HepG2 (cell line): ENCODE data around the gene RAP2A. TPM values are rescaled to one million over a fixed set of nuclear protein-coding genes. Genes with fewer than 3 reads are reported as not detected.

Experiments
- AHR ChIP-seq: IDR thresholded peaks from 2 replicates; pipeline ENCODE4 v1.6.1; 2018; ENCODE audit warnings: missing genetic modification reagents, missing compliant biosample characterization
- ARNT ChIP-seq: fragments of 450-650 bp; IDR thresholded peaks from 2 replicates; pipeline ENCODE4 v1.6.1; 2017
- HOMEZ ChIP-seq: IDR thresholded peaks from 2 replicates; pipeline ENCODE4 v1.6.1; 2016; ENCODE audit warnings: low read depth
- KDM4B ChIP-seq: sonication (generic); formaldehyde crosslinking; IDR thresholded peaks from 2 replicates; pipeline ENCODE4 v1.4.0; 2020; ENCODE audit warnings: missing genetic modification reagents
- KLF13 ChIP-seq: sonication (generic); formaldehyde crosslinking; IDR thresholded peaks from 2 replicates; pipeline ENCODE4 v1.4.0; 2020; ENCODE audit warnings: mild to moderate bottlenecking, missing genetic modification reagents
- PCBP2 ChIP-seq: fragments of 200-400 bp; formaldehyde crosslinking; optimal IDR thresholded peaks from 2 replicates; pipeline ENCODE3; 2018; ENCODE audit warnings: low read length, low read depth; ENCODE audit not compliant: poor library complexity, severe bottlenecking
- RBFOX2 ChIP-seq: fragments of 200-400 bp; formaldehyde crosslinking; IDR thresholded peaks from 2 replicates; pipeline ENCODE4 v1.6.1; 2017; ENCODE audit warnings: low read depth, mild to moderate bottlenecking, low read length
- SP4 ChIP-seq: sonication (generic); formaldehyde crosslinking; IDR thresholded peaks from 2 replicates; pipeline ENCODE4 v1.8.1; 2023; ENCODE audit warnings: mild to moderate bottlenecking, missing genetic modification reagents
- TSC22D2 ChIP-seq: sonication (generic); formaldehyde crosslinking; IDR thresholded peaks from 2 replicates; pipeline ENCODE4 v1.5.1; 2020; ENCODE audit warnings: missing genetic modification reagents, mild to moderate bottlenecking, borderline replicate concordance
- ZBTB49 ChIP-seq: sonication (generic); formaldehyde crosslinking; IDR thresholded peaks from 2 replicates; pipeline ENCODE4 v1.4.0; 2020; ENCODE audit warnings: missing genetic modification reagents, borderline replicate concordance
- ZFP37 ChIP-seq: sonication (generic); formaldehyde crosslinking; IDR thresholded peaks from 2 replicates; pipeline ENCODE4 v1.4.0; 2020; ENCODE audit warnings: missing genetic modification reagents, borderline replicate concordance
- ZNF20 ChIP-seq: sonication (generic); formaldehyde crosslinking; IDR thresholded peaks from 2 replicates; pipeline ENCODE4 v1.4.0; 2020; ENCODE audit warnings: mild to moderate bottlenecking, moderate library complexity, missing genetic modification reagents
- ZNF350 ChIP-seq: sonication (generic); formaldehyde crosslinking; IDR thresholded peaks from 2 replicates; pipeline ENCODE4 v1.4.0; 2020; ENCODE audit warnings: mild to moderate bottlenecking, low read depth, missing genetic modification reagents, borderline replicate concordance
- ZNF414 ChIP-seq: sonication (generic); formaldehyde crosslinking; IDR thresholded peaks from 2 replicates; pipeline ENCODE4 v1.5.0; 2020; ENCODE audit warnings: missing genetic modification reagents
- ZNF530 ChIP-seq: sonication (generic); formaldehyde crosslinking; IDR thresholded peaks from 2 replicates; pipeline ENCODE4 v1.5.0; 2020; ENCODE audit warnings: low read depth, mild to moderate bottlenecking, missing genetic modification reagents
- ZNF746 ChIP-seq: sonication (generic); formaldehyde crosslinking; IDR thresholded peaks from 2 replicates; pipeline ENCODE4 v1.8.0; 2022; ENCODE audit warnings: mild to moderate bottlenecking, missing genetic modification reagents
- polyA plus RNA-seq, 8 experiments: library from polyadenylated mRNA; depleted of rRNA in 3 of 8; stranded (reverse) in 7 of 8; unstranded in 1 of 8; fragments of >200 nt; fragmentation: Illumina TruSeq in 4 of 8; extraction: Trizol in 4 of 8; gene quantifications; 2 replicates each; pipeline versions ENCODE4 v1.2.1 to v1.2.3, GENCODE V29; 2011 to 2016; ENCODE audit warnings: low read depth in 4 of 8, missing spikeins in 1 of 8, mixed read lengths in 1 of 8; ENCODE audit not compliant: insufficient read depth in 1 of 8
- total RNA-seq, 5 experiments: library from RNA; depleted of rRNA; stranded (reverse); fragments of >200 nt; fragmentation: Illumina TruSeq; extraction: Trizol; gene quantifications; 2 replicates each; pipeline ENCODE4 v1.2.3, GENCODE V29; 2016; ENCODE audit warnings: low read depth in 1 of 5
- TF ChIP-seq, protein P1 (sequence below), 2 experiments: sonication (generic) in 1 of 2; formaldehyde crosslinking in 1 of 2; IDR thresholded peaks; 2 replicates each; pipeline versions ENCODE4 v1.4.0 to v1.6.1; 2016 to 2020; ENCODE audit warnings: borderline replicate concordance in 1 of 2, low read depth in 1 of 2, mild to moderate bottlenecking in 1 of 2, missing genetic modification reagents in 1 of 2

RAP2A gene
- total and polyA plus RNA-seq, 2 of the 13 experiments (the other 11 are each of a cell fraction or from before 2014, with no cell fraction given) = 9.9 to 23.1 TPM

- TF ChIP-seq, protein P1, sequence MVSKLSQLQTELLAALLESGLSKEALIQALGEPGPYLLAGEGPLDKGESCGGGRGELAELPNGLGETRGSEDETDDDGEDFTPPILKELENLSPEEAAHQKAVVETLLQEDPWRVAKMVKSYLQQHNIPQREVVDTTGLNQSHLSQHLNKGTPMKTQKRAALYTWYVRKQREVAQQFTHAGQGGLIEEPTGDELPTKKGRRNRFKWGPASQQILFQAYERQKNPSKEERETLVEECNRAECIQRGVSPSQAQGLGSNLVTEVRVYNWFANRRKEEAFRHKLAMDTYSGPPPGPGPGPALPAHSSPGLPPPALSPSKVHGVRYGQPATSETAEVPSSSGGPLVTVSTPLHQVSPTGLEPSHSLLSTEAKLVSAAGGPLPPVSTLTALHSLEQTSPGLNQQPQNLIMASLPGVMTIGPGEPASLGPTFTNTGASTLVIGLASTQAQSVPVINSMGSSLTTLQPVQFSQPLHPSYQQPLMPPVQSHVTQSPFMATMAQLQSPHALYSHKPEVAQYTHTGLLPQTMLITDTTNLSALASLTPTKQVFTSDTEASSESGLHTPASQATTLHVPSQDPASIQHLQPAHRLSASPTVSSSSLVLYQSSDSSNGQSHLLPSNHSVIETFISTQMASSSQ (IDR thresholded peaks at IDR 0.05; ENCODE audit: low read depth) = peak; percentile 41; the same call in 1 of the 2 replicates
- TF ChIP-seq, protein P1 (CRISPR knock-in tag; IDR thresholded peaks at IDR 0.05; ENCODE audit: borderline replicate concordance) = peak; percentile 48; the same call in 1 of the 2 replicates
- TF ChIP-seq KLF13 (CRISPR knock-in tag) = no peak
- TF ChIP-seq ZNF530 (CRISPR knock-in tag) = no peak
- TF ChIP-seq ZFP37 (CRISPR knock-in tag) = no peak
- no peak for TF ChIP-seq ARNT
- no peak for TF ChIP-seq AHR (CRISPR knock-in tag)
- TF ChIP-seq HOMEZ (CRISPR knock-in tag) = peak; percentile 99
- no peak for TF ChIP-seq ZNF20 (CRISPR knock-in tag)
- TF ChIP-seq RBFOX2 = peak; percentile 63
- no peak for TF ChIP-seq ZNF414 (CRISPR knock-in tag)
- TF ChIP-seq ZNF350 (CRISPR knock-in tag) = peak; percentile 90
- TF ChIP-seq TSC22D2 (CRISPR knock-in tag) = no peak
- peak; percentile 95 for TF ChIP-seq SP4 (CRISPR knock-in tag)
- no peak for TF ChIP-seq PCBP2
- peak; percentile 30; the same call in 1 of the 2 replicates for TF ChIP-seq ZNF746
- TF ChIP-seq KDM4B (CRISPR knock-in tag) = 0 out of 2 replicates have a peak, but pooled peaks have one; percentile 8
- no peak for TF ChIP-seq ZBTB49 (CRISPR knock-in tag)
Observed at GRCh38 chr13:97432917-97433726, 847 bp upstream of the RAP2A start (continued).
